SH-SY5Y (cell line): ENCODE data around the gene ENTREP1.

Experiments
- GATA2 ChIP-seq: IDR thresholded peaks from 2 replicates; pipeline ENCODE4 v1.6.1; 2011; ENCODE audit warnings: mild to moderate bottlenecking, low read depth, low read length
- GATA3 ChIP-seq: IDR thresholded peaks from 2 replicates; pipeline ENCODE4 v1.6.1; 2011; ENCODE audit warnings: low read depth, mild to moderate bottlenecking, low read length, moderate library complexity

DNA sequence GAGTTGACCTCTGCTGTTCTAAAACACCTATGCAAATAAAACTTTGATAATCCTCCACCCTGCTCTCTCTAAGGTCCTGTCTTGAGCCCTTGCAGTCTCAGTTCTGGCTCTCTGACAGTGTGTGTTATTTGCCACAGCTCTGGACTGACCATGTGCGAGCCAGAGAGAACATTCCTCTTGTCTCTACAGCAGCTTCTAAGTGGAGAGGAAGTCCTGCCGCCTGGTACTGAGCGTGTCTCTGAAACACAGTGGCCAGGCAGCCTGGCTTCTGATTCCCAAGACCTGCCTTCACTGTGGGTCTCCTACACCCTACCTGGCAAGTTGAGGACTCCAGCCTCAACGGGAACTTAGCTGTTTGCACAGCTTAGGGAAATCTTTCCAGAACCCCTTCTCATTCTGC, 61.6 kb downstream of the ENTREP1 start:
- TF ChIP-seq GATA2 (no peak), GATA3 (no peak)
